Esophagus muscularis mucosa (tissue), 3 donors: ENCODE measurements around the gene MYO1D.

Experiments
- CTCF ChIP-seq, 3 experiments: fragments of 200-600 bp in 2 of 3; fragments of 450-650 bp in 1 of 3; sonication (generic) in 2 of 3; IDR thresholded peaks; one replicate each; pipeline ENCODE4 v1.5.1; 2017 to 2019; ENCODE audit warnings: antibody characterized with exemption in 3 of 3, mild to moderate bottlenecking in 2 of 3, moderate library complexity in 1 of 3
- EP300 ChIP-seq: sonication (generic); formaldehyde crosslinking; IDR thresholded peaks from one replicate; pipeline ENCODE4 v1.6.1; 2017; ENCODE audit warnings: antibody characterized with exemption

GRCh38 chr17:32567086-32567485, 309.8 kb downstream of the MYO1D start:
- TF ChIP-seq CTCF (IDR thresholded peaks at IDR 0.05): no peak
- TF ChIP-seq EP300: no peak
